Smooth muscle cell (in vitro differentiated cells): ENCODE data around the gene TIMM13. TPM values are rescaled to one million over a fixed set of nuclear protein-coding genes. Genes with fewer than 3 reads are reported as not detected.

Source experiments
- DNase-seq: peaks from one replicate; lab custom pipeline; 2025; ENCODE audit not compliant: unreplicated experiment; lab: John Stamatoyannopoulos, UW
- H2AFZ ChIP-seq: fragments of 200-600 bp; sonication (generic); 2 replicates; pipeline ENCODE4 v1.6.0; 2016; ENCODE audit warnings: antibody characterized with exemption, low read depth, mild to moderate bottlenecking
- H3F3A ChIP-seq: fragments of 200-600 bp; sonication (generic); 2 replicates; pipeline ENCODE4 v1.6.0; 2017; ENCODE audit warnings: antibody characterized with exemption, low read depth
- H3K27ac ChIP-seq: fragments of 200-600 bp; sonication (generic); 2 replicates; pipeline ENCODE4 v1.5.1; 2016; ENCODE audit warnings: low read depth, mild to moderate bottlenecking
- H3K27me3 ChIP-seq: fragments of 200-600 bp; sonication (generic); 2 replicates; pipeline ENCODE4 v1.6.1; 2016; ENCODE audit warnings: low read depth, mild to moderate bottlenecking
- H3K36me3 ChIP-seq: fragments of 200-600 bp; sonication (generic); 2 replicates; pipeline ENCODE4 v1.5.1; 2016; ENCODE audit warnings: low read depth
- H3K4me1 ChIP-seq: fragments of 200-600 bp; sonication (generic); 2 replicates; pipeline ENCODE4 v1.5.1; 2016; ENCODE audit warnings: low read depth
- H3K4me2 ChIP-seq: fragments of 200-600 bp; sonication (generic); 2 replicates; pipeline ENCODE4 v1.6.0; 2016; ENCODE audit warnings: mild to moderate bottlenecking
- H3K4me3 ChIP-seq: fragments of 200-600 bp; sonication (generic); 2 replicates; pipeline ENCODE4 v1.5.1; 2016; ENCODE audit warnings: mild to moderate bottlenecking
- H3K79me2 ChIP-seq: fragments of 200-600 bp; sonication (generic); 2 replicates; pipeline ENCODE4 v1.6.0; 2016; ENCODE audit warnings: low read depth, mild to moderate bottlenecking
- H3K9ac ChIP-seq: fragments of 200-600 bp; sonication (generic); 2 replicates; pipeline ENCODE4 v1.6.0; 2016; ENCODE audit warnings: low read depth
- H3K9me3 ChIP-seq: fragments of 200-600 bp; sonication (generic); replicated peaks from 2 replicates; pipeline ENCODE4 v1.5.1; 2016; ENCODE audit warnings: low read depth
- H4K20me1 ChIP-seq: fragments of 200-600 bp; sonication (generic); 2 replicates; pipeline ENCODE4 v1.6.0; 2016; ENCODE audit warnings: low read depth
- WGBS: methylation state at CpG from one replicate; pipeline ENCODE4 v1.1.7; 2016; ENCODE audit warnings: low lambda C conversion rate; 5-methylcytosine and 5-hydroxymethylcytosine counted together
- microRNA-seq: library from miRNA; unstranded; fragments of <30 nt; microRNA quantifications from one replicate; pipeline ENCODE4, GENCODE V29; 2016; ENCODE audit warnings: borderline number of aligned reads
- polyA plus RNA-seq: library from polyadenylated mRNA; unstranded; fragments of >200 nt; fragmentation: Nextera tagmentation; extraction: Ambion mirVana; gene quantifications from 2 replicates; pipeline ENCODE4 v1.2.1, GENCODE V29; 2016
- total RNA-seq: library from RNA; depleted of rRNA; stranded (reverse); fragments of >200 nt; gene quantifications from 2 replicates; pipeline ENCODE4 v1.2.3, GENCODE V29; 2014
- TF ChIP-seq, protein P1 (sequence below): fragments of 200-600 bp; sonication (generic); IDR thresholded peaks from 2 replicates; pipeline ENCODE4 v1.5.1; 2017; ENCODE audit warnings: borderline replicate concordance, mild to moderate bottlenecking, antibody characterized with exemption; ENCODE audit not compliant: insufficient read depth, poor library complexity, severe bottlenecking

TIMM13 gene
- total and polyA plus RNA-seq, 2 experiments from 2014 or later = 20.0 to 107 TPM

GRCh38 chr19:2376784-2377519 lies 50.4 kb downstream of the TIMM13 start:
- H3K4me2 ChIP-seq = no peak overlapping the region
- peaks cover 5% of the 10 kb centered on the region for H3K9me3 ChIP-seq
- no peaks in the 10 kb centered on the region for H3K36me3 ChIP-seq
- H3K9ac ChIP-seq = no peak overlapping the region
- H3K79me2 ChIP-seq = no peaks in the 10 kb centered on the region
- no peaks in the 10 kb centered on the region for H3K27me3 ChIP-seq
- no peaks in the 10 kb centered on the region for H3K4me1 ChIP-seq
- H2AFZ ChIP-seq = no peak overlapping the region
- DNase-seq = no peak
- WGBS = 85% methylated on average over 15 of the region's 15 CpGs
- TF ChIP-seq, protein P1, sequence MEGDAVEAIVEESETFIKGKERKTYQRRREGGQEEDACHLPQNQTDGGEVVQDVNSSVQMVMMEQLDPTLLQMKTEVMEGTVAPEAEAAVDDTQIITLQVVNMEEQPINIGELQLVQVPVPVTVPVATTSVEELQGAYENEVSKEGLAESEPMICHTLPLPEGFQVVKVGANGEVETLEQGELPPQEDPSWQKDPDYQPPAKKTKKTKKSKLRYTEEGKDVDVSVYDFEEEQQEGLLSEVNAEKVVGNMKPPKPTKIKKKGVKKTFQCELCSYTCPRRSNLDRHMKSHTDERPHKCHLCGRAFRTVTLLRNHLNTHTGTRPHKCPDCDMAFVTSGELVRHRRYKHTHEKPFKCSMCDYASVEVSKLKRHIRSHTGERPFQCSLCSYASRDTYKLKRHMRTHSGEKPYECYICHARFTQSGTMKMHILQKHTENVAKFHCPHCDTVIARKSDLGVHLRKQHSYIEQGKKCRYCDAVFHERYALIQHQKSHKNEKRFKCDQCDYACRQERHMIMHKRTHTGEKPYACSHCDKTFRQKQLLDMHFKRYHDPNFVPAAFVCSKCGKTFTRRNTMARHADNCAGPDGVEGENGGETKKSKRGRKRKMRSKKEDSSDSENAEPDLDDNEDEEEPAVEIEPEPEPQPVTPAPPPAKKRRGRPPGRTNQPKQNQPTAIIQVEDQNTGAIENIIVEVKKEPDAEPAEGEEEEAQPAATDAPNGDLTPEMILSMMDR = no peak
- H3K4me3 ChIP-seq = no peak overlapping the region
- H4K20me1 ChIP-seq = no peaks in the 10 kb centered on the region
- H3K27ac ChIP-seq = no peak overlapping the region
- H3F3A ChIP-seq = no peaks in the 10 kb centered on the region

Small RNA genes lying within 50 kb of the gene (microRNA-seq; reads per million reads assigned to microRNA genes)
- gene MIR7108 = not detected

Other genes starting within 250 kb of the TIMM13 start
- 36.0 and 38.6 TPM in 2 replicates for gene PLEKHJ1, start 191.3 kb downstream of the TIMM13 start, total RNA-seq
- gene PLEKHJ1, start 191.3 kb downstream of the TIMM13 start, polyA plus RNA-seq = 76.5 and 94.5 TPM in 2 replicates
- 8.4 and 28.5 TPM in 2 replicates for gene SF3A2, start 190.8 kb downstream of the TIMM13 start, total RNA-seq
- 63.0 and 78.1 TPM in 2 replicates for gene SF3A2, start 190.8 kb downstream of the TIMM13 start, polyA plus RNA-seq
- gene AMH, start 178.3 kb downstream of the TIMM13 start, total RNA-seq = 2.9 and 3.5 TPM in 2 replicates
- 12.6 and 20.7 TPM in 2 replicates for gene AMH, start 178.3 kb downstream of the TIMM13 start, polyA plus RNA-seq
- gene JSRP1, start 171.2 kb downstream of the TIMM13 start, total RNA-seq = not detected in 2 replicates
- 0.59 TPM in 1 of 2 replicates, not detected in the other for gene JSRP1, start 171.2 kb downstream of the TIMM13 start, polyA plus RNA-seq
- gene PEAK3, start 145.4 kb downstream of the TIMM13 start, total RNA-seq = not detected in 2 replicates
- gene PEAK3, start 145.4 kb downstream of the TIMM13 start, polyA plus RNA-seq = 0.37 and 0.71 TPM in 2 replicates
- gene LINGO3, start 119.4 kb downstream of the TIMM13 start, total RNA-seq = not detected in 2 replicates
- gene LINGO3, start 119.4 kb downstream of the TIMM13 start, polyA plus RNA-seq = 0.31 and 1.2 TPM in 2 replicates
- gene LSM7, start 99.0 kb downstream of the TIMM13 start, total RNA-seq = 164 and 186 TPM in 2 replicates
- 158 and 161 TPM in 2 replicates for gene LSM7, start 99.0 kb downstream of the TIMM13 start, polyA plus RNA-seq
- gene SPPL2B, start 98.9 kb downstream of the TIMM13 start, total RNA-seq = 21.1 and 54.7 TPM in 2 replicates
- 53.6 and 63.5 TPM in 2 replicates for gene SPPL2B, start 98.9 kb downstream of the TIMM13 start, polyA plus RNA-seq
- gene TMPRSS9, start 67.3 kb downstream of the TIMM13 start, total RNA-seq = not detected in 2 replicates
- 0.05 and 0.63 TPM in 2 replicates for gene TMPRSS9, start 67.3 kb downstream of the TIMM13 start, polyA plus RNA-seq
- 21.7 and 25.5 TPM in 2 replicates for gene LMNB2, start 29.4 kb upstream of the TIMM13 start, total RNA-seq
- gene LMNB2, start 29.4 kb upstream of the TIMM13 start, polyA plus RNA-seq = 29.5 and 41.8 TPM in 2 replicates
- 252 and 326 TPM in 2 replicates for gene GADD45B, start 48.5 kb upstream of the TIMM13 start, total RNA-seq
- gene GADD45B, start 48.5 kb upstream of the TIMM13 start, polyA plus RNA-seq = 435 and 533 TPM in 2 replicates